HFFc6 (cell line): Measurements from ENCODE around the gene MYO15A. TPM values are rescaled to one million over a fixed set of nuclear protein-coding genes. Genes with fewer than 3 reads are reported as not detected.

Experiments
- DNase-seq: peaks from one replicate; pipeline ENCODE4 v3.0.0-alpha.2; 2018
- H3K27ac Mint-ChIP-seq: 2 replicates; pipeline ENCODE4 v1.8.0; 2020; ENCODE audit warnings: mild to moderate bottlenecking, mixed read lengths
- H3K27me3 Mint-ChIP-seq: 2 replicates; pipeline ENCODE4 v1.8.0; 2021; ENCODE audit warnings: mild to moderate bottlenecking, moderate library complexity, mixed read lengths; ENCODE audit not compliant: insufficient read depth
- H3K36me3 Mint-ChIP-seq: 2 replicates; pipeline ENCODE4 v1.8.0; 2021; ENCODE audit warnings: low read depth, mixed read lengths
- H3K4me1 Mint-ChIP-seq: 2 replicates; pipeline ENCODE4 v1.8.0; 2020; ENCODE audit warnings: low read depth, mixed read lengths
- H3K4me3 Mint-ChIP-seq: 2 replicates; pipeline ENCODE4 v1.8.0; 2020; ENCODE audit warnings: mild to moderate bottlenecking, moderate library complexity, mixed read lengths
- H3K9me3 Mint-ChIP-seq: 2 replicates; pipeline ENCODE4 v1.8.0; 2020; ENCODE audit warnings: mild to moderate bottlenecking, mixed read lengths
- total RNA-seq, 6 experiments: library from RNA; stranded (reverse); fragmentation: NEBNext Ultra II Directional; extraction: Animal tissue kit (Norgen Biotek cat#: 25700); gene quantifications; 2 replicates in 1 of 6; 3 replicates in 5 of 6; pipeline ENCODE4 v1.2.3, GENCODE V29; 2021
- TF ChIP-seq, protein P1 (sequence below): fragments of 200-600 bp; sonication (generic); IDR thresholded peaks from 2 replicates; pipeline ENCODE4 v1.5.0; 2021; ENCODE audit warnings: antibody characterized with exemption, mild to moderate bottlenecking

MYO15A gene
- total RNA-seq, 6 experiments from 2014 or later: 0.12 to 0.20 (median 0.16) TPM; not detected in 2

DNA sequence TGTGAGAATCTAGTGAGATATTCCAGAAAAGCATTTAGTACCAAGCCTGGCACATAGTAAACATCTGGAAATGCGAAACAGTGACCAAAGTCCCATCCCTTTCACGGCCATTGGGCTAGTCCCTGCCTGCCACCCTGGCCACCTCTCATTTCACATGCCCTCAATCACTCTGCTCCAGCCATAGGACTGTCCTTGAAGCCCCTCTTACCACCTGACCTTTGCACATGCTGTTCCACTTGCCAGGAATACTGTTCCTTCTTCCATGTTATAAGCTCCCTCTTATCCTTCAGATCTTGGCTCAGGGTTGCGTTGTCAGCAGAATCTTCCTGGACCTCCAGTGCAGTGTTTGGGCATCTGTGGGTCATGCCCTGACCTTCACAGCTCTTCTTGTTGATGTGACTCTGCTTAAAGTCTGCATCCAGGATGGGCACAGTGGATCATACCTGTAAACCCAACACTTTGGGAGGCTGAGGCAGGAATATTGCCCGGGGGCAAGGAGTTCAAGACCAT is 2.1 kb downstream of the MYO15A start:
- Mint-ChIP-seq H3K27me3 (peaks cover 9% of the 10 kb centered on the region), H3K27ac (no peak overlapping the region), H3K36me3 (no peaks in the 10 kb centered on the region; the same call in 1 of the 2 replicates), H3K9me3 (no peaks in the 10 kb centered on the region), H3K4me3 (no peak overlapping the region), H3K4me1 (peaks cover 14% of the 10 kb centered on the region)
- no peak for DNase-seq
- TF ChIP-seq, protein P1, sequence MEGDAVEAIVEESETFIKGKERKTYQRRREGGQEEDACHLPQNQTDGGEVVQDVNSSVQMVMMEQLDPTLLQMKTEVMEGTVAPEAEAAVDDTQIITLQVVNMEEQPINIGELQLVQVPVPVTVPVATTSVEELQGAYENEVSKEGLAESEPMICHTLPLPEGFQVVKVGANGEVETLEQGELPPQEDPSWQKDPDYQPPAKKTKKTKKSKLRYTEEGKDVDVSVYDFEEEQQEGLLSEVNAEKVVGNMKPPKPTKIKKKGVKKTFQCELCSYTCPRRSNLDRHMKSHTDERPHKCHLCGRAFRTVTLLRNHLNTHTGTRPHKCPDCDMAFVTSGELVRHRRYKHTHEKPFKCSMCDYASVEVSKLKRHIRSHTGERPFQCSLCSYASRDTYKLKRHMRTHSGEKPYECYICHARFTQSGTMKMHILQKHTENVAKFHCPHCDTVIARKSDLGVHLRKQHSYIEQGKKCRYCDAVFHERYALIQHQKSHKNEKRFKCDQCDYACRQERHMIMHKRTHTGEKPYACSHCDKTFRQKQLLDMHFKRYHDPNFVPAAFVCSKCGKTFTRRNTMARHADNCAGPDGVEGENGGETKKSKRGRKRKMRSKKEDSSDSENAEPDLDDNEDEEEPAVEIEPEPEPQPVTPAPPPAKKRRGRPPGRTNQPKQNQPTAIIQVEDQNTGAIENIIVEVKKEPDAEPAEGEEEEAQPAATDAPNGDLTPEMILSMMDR: no peak

DNA sequence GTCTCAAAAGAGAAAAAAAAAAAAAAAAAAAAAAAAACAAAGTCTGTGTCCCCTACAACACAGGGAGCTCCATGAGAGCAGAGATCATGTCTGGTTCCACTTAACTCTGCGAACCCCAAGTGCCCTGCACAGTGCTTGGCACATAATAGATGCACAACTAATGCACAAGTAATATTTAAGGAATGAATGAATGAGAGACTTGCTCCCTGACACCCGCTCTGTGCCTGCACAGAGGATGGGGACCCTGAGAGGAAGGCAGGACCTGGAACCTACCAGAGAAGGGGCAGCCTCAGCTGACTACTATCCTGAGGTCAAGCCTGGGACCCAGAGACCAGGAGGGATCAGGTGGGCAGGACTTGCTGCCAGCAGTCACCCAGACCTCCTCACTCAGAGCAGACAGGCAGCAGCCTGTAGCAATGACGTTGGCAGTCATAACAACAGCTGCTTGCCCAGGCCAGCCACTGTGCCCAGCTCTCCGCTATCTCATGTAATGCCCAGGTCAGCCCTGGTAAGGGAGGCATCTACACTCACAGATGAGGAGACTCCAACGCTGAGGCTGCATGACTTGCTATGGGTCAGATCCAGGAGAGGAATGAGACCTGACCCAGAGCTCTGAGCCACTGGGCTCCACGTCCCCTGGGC is 2.9 kb downstream of the MYO15A start:
- H3K9me3 Mint-ChIP-seq: no peaks in the 10 kb centered on the region
- no peaks in the 10 kb centered on the region; the same call in 1 of the 2 replicates for H3K36me3 Mint-ChIP-seq
- H3K4me3 Mint-ChIP-seq: no peak overlapping the region
- H3K4me1 Mint-ChIP-seq: peaks cover 14% of the 10 kb centered on the region
- H3K27me3 Mint-ChIP-seq: peaks cover 9% of the 10 kb centered on the region
- TF ChIP-seq, protein P1: no peak
- H3K27ac Mint-ChIP-seq: no peak overlapping the region
- DNase-seq: no peak

DNA sequence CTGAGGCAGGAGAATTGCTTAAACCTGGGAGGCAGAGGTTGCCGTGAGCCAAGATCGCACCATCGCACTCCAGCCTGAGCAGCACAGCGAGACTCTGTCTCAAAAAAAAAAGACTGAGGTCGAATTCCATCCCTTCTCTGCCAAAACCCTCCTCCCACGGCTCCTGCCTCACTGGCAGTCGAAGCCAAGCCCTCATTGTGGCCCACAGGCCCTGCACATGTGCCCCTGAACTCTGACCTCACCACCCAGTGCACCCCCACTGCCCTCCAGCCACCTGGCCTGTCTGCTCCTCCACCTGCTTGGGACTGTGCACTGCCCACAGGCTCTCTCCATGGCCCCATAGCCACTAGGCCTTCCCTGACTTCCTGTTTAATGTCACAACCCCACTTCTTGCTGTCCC is 7.0 kb downstream of the MYO15A start:
- no peak for DNase-seq
- Mint-ChIP-seq H3K27ac (no peak overlapping the region), H3K27me3 (peaks cover 6% of the 10 kb centered on the region), H3K4me3 (no peak overlapping the region), H3K36me3 (peaks cover 5% of the 10 kb centered on the region), H3K9me3 (peaks cover 11% of the 10 kb centered on the region; the same call in 1 of the 2 replicates), H3K4me1 (peaks cover 14% of the 10 kb centered on the region)
- TF ChIP-seq, protein P1: no peak

DNA sequence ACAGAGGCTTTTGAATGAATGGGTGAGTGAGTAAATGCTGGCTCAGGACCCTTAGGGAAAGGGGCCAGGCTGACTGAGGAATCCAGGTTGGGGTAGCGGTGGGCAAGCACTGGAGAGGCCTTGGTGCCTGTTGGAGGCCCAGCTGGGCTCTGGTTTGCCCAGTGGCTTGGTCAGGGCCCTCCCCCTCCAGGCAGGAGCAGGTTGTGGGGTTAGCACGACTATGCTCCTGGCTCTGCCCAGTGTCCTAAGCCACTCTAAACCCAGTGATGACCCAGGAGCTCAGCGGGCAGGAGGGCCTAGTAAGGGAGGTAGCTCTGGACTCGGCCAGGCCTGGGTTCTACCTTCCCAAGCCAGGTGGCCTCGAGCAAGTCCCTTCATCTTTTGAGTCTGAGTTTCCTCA is 7.5 kb downstream of the MYO15A start:
- Mint-ChIP-seq H3K9me3 (peaks cover 11% of the 10 kb centered on the region; the same call in 1 of the 2 replicates), H3K27me3 (peaks cover 6% of the 10 kb centered on the region), H3K4me3 (no peak overlapping the region), H3K27ac (no peak overlapping the region), H3K36me3 (peaks cover 5% of the 10 kb centered on the region), H3K4me1 (peaks cover 14% of the 10 kb centered on the region)
- no peak for DNase-seq
- TF ChIP-seq, protein P1: no peak

DNA sequence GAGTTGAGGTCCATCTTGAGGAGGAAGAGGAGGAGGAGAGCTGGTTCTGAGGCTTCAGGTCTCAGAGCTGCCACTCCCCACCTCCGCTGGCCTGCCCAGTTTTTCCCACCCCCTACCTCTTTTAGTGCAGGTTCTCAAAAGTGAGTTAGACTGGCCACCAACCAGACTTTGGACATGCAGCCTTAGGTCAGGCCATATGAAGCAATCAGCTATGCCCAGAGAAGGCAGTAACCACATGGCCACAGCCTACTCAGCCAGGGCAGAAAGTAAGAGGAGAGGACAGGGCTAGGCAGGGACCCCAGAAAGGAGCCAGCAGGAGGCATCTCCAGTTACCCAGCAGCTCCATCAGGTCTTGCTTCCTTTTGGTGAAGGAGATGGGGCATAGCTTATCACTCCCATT is 9.0 kb downstream of the MYO15A start:
- DNase-seq: no peak
- Mint-ChIP-seq H3K27ac (no peak overlapping the region), H3K36me3 (peaks cover 5% of the 10 kb centered on the region), H3K9me3 (peaks cover 11% of the 10 kb centered on the region; the same call in 1 of the 2 replicates), H3K4me3 (no peak overlapping the region), H3K27me3 (peaks cover 3% of the 10 kb centered on the region), H3K4me1 (peaks cover 14% of the 10 kb centered on the region)
- TF ChIP-seq, protein P1: no peak
